HFF-Myc (cell line): ENCODE data around the gene ZYX.

ENCODE experiments used
- DNase-seq: peaks from one replicate; pipeline ENCODE4 v3.0.0-alpha.2; 2011; ENCODE audit warnings: low read depth; ENCODE audit errors: extremely low read depth
- H3K4me3 ChIP-seq: replicated peaks from 2 replicates; pipeline ENCODE4 v1.5.1; 2011; ENCODE audit warnings: low read depth, mild to moderate bottlenecking, control low read depth, low read length
- TF ChIP-seq, protein P1 (sequence below): IDR thresholded peaks from 2 replicates; pipeline ENCODE4 v1.5.1; 2012; ENCODE audit warnings: mild to moderate bottlenecking, low read depth, low read length, control low read depth; ENCODE audit errors: missing control alignments

ZYX gene

DNA sequence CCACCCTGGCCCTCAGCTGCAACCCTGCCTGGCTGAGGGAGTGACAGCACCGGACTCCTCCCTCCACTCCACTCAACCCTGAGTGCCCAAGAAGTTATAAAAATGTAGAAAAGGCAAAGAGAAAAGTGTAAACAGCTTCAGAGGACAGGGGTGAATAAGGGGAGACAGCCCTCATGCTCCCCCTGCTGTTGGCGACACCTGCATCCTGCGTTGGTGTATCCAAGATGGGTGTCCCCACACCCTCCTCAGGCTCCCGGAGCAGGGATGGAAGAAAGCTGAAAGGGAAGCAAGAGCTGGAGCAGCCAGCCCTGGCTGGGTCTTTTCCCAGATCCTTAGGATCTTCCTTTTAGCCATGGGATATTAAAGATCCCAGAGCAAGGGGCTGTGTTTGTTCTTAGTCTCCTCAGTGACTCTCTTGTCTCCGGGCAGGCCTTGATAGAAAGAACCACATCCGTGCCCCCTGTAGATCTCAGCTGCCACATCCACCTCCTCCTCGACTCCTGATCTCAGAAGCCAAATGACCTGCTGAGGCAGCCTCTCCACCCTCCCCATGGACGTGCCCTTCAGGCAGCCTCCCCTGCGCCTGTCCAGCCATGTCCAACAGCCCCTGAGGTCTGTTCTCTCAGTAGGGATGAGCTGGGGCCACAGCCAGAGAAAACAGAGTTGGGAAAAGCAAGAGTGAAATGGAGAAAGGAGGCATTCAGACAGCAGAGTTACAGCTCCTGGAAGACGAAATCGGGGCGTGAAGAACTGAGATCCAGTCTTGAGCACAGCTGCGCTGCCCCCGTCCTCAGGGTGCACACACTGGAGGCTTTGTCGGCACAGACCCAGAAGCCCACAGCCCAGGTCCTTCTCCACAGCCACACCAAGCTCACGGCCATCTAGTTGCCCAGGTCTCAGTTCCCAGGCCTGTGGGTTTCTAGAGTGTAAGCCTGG, 25.4 kb upstream of the ZYX start:
- H3K4me3 ChIP-seq = no peak overlapping the region
- DNase-seq = no peak
- TF ChIP-seq, protein P1, sequence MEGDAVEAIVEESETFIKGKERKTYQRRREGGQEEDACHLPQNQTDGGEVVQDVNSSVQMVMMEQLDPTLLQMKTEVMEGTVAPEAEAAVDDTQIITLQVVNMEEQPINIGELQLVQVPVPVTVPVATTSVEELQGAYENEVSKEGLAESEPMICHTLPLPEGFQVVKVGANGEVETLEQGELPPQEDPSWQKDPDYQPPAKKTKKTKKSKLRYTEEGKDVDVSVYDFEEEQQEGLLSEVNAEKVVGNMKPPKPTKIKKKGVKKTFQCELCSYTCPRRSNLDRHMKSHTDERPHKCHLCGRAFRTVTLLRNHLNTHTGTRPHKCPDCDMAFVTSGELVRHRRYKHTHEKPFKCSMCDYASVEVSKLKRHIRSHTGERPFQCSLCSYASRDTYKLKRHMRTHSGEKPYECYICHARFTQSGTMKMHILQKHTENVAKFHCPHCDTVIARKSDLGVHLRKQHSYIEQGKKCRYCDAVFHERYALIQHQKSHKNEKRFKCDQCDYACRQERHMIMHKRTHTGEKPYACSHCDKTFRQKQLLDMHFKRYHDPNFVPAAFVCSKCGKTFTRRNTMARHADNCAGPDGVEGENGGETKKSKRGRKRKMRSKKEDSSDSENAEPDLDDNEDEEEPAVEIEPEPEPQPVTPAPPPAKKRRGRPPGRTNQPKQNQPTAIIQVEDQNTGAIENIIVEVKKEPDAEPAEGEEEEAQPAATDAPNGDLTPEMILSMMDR = no peak

DNA sequence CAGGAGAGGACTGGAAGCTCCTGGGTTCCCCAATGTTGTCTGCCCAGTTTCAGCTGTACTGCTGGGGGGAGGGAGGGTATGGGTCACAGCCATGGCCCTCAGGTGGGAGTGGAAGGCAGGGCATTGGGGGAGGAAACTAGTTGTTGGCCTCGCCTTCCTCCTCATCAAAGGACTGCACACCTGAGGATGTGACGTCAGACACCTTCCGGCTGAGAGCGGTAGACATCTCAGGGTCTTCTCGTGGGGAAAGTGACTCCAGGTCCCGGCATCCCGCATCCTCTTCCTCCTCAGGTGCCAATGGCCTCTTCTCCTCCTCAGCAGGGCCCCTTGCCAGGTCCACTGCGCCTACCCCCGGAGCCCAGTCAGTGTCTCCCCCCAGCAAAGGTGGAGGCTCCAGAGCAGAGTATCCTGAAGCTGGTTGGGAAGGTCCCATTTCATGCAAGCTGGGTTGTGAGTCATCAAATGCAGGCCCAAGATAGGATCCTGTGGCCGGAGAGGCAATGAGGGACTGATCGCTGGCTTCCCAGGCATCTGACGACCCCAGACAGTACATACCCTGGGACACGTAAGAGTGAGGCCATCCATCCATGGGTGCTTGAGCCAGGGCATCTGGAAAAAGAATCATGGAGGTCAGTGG, 24.6 kb upstream of the ZYX start:
- DNase-seq = no peak
- TF ChIP-seq, protein P1 = no peak
- no peak overlapping the region for H3K4me3 ChIP-seq

DNA sequence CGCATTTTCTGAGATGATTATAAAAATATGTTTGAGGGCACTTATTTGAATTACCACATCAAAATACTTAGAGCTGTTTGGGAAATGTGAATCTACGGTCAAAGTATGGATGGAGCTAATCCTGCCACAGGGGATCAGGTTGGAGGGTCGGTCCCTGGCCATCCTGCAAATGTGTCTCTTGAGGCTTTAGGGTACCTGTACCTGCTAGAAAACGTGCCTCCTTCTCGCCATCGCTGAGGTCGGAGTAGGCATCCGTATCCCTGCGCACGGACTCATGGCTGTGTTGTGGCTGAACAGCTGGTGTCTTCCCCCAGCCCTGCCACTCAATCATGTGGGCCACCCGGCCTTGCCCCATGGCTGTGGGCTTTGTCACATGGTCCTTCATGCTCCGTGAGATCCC, 22.5 kb upstream of the ZYX start:
- H3K4me3 ChIP-seq = no peak overlapping the region
- TF ChIP-seq, protein P1 = no peak
- no peak for DNase-seq

DNA sequence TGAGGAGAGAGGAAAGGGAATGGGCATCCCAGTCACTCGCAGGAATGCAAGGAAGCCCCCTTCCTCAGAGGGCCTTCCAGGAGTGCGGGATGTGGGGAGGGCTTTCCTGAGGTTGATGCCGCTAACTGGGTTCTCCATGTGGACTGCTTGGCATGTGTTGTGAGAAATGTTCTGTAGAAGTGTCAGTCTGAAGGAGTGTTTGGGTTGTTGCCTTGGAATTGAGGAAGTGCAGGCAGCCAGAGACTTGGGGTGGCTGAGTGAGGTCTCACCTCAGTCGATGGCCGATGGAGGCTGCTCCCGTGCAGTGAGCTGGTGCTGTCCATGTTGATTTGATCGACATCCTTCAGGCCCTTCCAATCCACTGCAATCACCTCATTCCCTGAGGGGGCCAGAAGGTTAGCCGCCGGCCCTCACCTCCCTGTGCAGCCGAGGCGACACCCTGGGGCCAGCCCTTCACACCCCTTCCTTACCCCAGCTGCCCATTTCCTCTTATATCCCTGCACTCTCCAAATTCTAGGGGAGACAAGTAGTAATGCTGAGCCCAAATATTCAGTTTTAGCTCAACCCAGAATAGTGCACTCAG, 21.3 kb upstream of the ZYX start:
- H3K4me3 ChIP-seq = no peak overlapping the region
- TF ChIP-seq, protein P1 = no peak
- DNase-seq = no peak

DNA sequence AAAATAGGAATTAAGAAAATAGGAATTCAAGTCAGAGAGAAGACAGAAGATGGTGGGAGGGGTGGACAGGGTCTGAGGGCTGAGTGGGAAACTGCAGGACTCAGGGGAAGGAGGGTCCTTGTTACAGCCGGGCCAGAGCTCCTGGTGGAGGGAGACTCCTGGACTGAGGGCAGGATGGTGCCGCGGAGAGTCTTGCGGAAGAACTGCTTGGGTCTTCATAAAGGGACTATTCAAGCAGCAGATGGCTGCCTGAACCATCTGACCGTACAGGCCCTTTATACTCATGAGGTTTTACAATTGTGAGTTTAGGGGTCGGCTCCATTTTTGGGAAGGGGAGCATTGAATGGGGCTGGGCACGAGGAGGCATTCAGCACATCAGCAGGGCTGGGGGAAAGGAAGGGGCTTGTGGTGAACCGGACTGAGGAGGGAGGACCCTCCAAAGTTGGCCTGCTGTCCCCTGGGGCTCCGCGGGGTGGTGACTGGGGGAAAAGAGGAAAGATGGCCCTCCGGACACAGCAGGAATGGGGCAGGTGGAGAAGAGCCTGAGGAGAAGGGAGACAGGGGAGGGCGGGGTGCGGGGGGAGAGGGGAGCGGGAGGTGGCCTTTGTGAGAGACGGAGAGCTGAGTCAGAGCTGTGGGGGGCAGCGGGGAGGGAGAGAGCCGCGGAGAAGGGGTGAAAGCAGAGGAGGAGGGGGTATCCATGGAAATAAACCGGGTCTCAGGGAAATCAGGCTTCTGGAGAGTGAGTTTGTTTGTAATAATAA, 20.2 kb upstream of the ZYX start:
- no peak overlapping the region for H3K4me3 ChIP-seq
- DNase-seq = no peak
- TF ChIP-seq, protein P1 = no peak

DNA sequence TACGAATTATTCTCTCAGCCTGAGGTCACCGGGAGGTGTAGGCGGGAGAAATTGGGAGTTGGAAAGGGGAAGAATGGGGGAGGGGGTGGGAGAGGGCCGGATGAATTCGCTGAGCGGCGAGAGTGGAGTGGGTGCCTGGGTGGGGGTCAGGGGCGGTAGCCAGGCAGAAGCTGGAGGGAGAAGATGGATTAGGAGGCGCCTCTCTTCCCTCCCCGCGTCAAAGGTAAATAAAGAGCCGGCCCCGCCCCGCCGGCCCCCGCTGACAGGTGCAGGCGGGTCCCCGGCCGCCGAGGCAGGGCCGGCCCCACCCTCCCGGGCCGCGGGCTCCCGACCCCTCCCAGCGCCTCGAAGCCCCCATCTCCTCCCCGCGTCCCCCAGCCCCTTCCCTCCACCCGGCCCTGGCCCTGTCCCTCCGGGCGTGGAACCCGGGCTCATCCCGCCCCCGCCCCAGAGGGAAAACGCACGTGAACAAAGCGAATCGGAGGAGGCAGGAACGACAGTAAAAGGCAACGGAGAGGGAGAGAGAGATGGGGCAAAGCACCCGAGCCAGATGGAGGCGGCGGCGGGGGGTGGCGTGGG, 19.5 kb upstream of the ZYX start:
- H3K4me3 ChIP-seq = peak overlapping the region; percentile 44
- DNase-seq = no peak
- TF ChIP-seq, protein P1 = no peak
